Endothelial cell (in vitro differentiated cells): Measurements from ENCODE around the gene IFIT5. TPM values are rescaled to one million over a fixed set of nuclear protein-coding genes. Genes with fewer than 3 reads are reported as not detected.

Experiments
- DNase-seq: peaks from one replicate; pipeline ENCODE4 v3.0.0; 2021; ENCODE audit warnings: low spot score
- H3K27ac Mint-ChIP-seq: one replicate; pipeline ENCODE4 v1.8.0; 2021; ENCODE audit warnings: mixed read lengths, inconsistent platforms; ENCODE audit not compliant: unreplicated experiment
- H3K27me3 Mint-ChIP-seq: one replicate; pipeline ENCODE4 v1.8.0; 2021; ENCODE audit warnings: mild to moderate bottlenecking, moderate library complexity, mixed read lengths, inconsistent platforms; ENCODE audit not compliant: unreplicated experiment
- H3K36me3 Mint-ChIP-seq: one replicate; pipeline ENCODE4 v1.8.0; 2021; ENCODE audit warnings: mild to moderate bottlenecking, low read depth, mixed read lengths, inconsistent platforms; ENCODE audit not compliant: unreplicated experiment
- H3K4me1 Mint-ChIP-seq: one replicate; pipeline ENCODE4 v1.8.0; 2021; ENCODE audit warnings: mild to moderate bottlenecking, mixed read lengths, inconsistent platforms; ENCODE audit not compliant: unreplicated experiment
- H3K4me3 Mint-ChIP-seq: one replicate; pipeline ENCODE4 v1.8.0; 2021; ENCODE audit warnings: mild to moderate bottlenecking, mixed read lengths, inconsistent platforms; ENCODE audit not compliant: unreplicated experiment
- H3K9me3 Mint-ChIP-seq: one replicate; pipeline ENCODE4 v1.8.0; 2021; ENCODE audit warnings: mixed read lengths, inconsistent platforms; ENCODE audit not compliant: unreplicated experiment
- CTCF ChIP-seq: fragments of 200-600 bp; sonication (generic); IDR thresholded peaks from one replicate; pipeline ENCODE4 v1.5.0; 2021; ENCODE audit warnings: antibody characterized with exemption; ENCODE audit not compliant: unreplicated experiment
- total RNA-seq: library from RNA; stranded (reverse); fragmentation: NEBNext Ultra II Directional; extraction: Animal tissue kit (Norgen Biotek cat#: 25700); gene quantifications from one replicate; pipeline ENCODE4 v1.2.1, GENCODE V29; 2021; ENCODE audit not compliant: unreplicated experiment

IFIT5 gene
- total RNA-seq, 1 donor from 2014 or later = 8.2 TPM

GRCh38 chr10:89392974-89393373, 21.4 kb upstream of the IFIT5 start:
- Mint-ChIP-seq H3K27ac (no peak overlapping the region), H3K27me3 (peaks cover 2% of the 10 kb centered on the region), H3K4me1 (peaks cover 3% of the 10 kb centered on the region), H3K4me3 (no peak overlapping the region), H3K9me3 (no peaks in the 10 kb centered on the region), H3K36me3 (no peaks in the 10 kb centered on the region)
- no peak for DNase-seq
- no peak for TF ChIP-seq CTCF

- H3K27ac Mint-ChIP-seq = no peak overlapping the region
- no peak for DNase-seq
- H3K4me1 Mint-ChIP-seq = peaks cover 3% of the 10 kb centered on the region
- no peaks in the 10 kb centered on the region for H3K36me3 Mint-ChIP-seq
- H3K4me3 Mint-ChIP-seq = no peak overlapping the region
- no peaks in the 10 kb centered on the region for H3K27me3 Mint-ChIP-seq
- no peaks in the 10 kb centered on the region for H3K9me3 Mint-ChIP-seq
- TF ChIP-seq CTCF = no peak
Measured at GRCh38 chr10:89393898-89394297, 20.5 kb upstream of the IFIT5 start.

DNA sequence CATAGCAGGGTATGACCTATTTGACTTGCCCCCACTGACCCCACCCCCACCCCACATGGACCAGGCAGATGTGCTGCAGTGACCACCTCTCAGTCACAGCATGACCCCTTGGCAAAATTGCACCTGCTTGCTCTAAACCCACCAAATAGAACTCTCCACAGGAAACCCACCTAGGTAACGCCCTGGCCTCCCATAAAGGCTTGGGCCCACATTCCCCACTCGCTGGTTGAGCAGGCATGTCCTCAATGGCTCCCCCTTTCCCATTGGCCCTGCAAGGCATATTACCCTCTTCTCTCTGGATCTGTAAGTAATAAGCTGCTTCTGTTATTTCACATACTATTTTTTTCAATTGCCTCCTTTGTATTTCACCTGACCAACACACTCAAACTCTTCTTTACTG, 19.2 kb upstream of the IFIT5 start:
- H3K4me1 Mint-ChIP-seq = peaks cover 3% of the 10 kb centered on the region
- no peaks in the 10 kb centered on the region for H3K36me3 Mint-ChIP-seq
- no peak for DNase-seq
- no peak for TF ChIP-seq CTCF
- H3K9me3 Mint-ChIP-seq = no peaks in the 10 kb centered on the region
- H3K4me3 Mint-ChIP-seq = no peak overlapping the region
- H3K27ac Mint-ChIP-seq = no peak overlapping the region
- no peaks in the 10 kb centered on the region for H3K27me3 Mint-ChIP-seq

- H3K4me3 Mint-ChIP-seq = no peak overlapping the region
Measured at GRCh38 chr10:89398003-89398749, 16.2 kb upstream of the IFIT5 start.

More at GRCh38 chr10:89398003-89398749, 16.2 kb upstream of the IFIT5 start:
- no peak for DNase-seq
- Mint-ChIP-seq H3K27me3 (no peaks in the 10 kb centered on the region), H3K36me3 (no peaks in the 10 kb centered on the region), H3K4me1 (no peaks in the 10 kb centered on the region), H3K9me3 (no peaks in the 10 kb centered on the region), H3K27ac (no peak overlapping the region)
- TF ChIP-seq CTCF = no peak
